GM12872 (cell line): ENCODE measurements around the gene ABHD2.

Experiments used
- CTCF ChIP-seq: IDR thresholded peaks from 3 replicates; pipeline ENCODE4 v1.5.1; 2011; ENCODE audit warnings: low read depth, mild to moderate bottlenecking, low read length, moderate library complexity; ENCODE audit not compliant: insufficient read depth

Gene ABHD2

GRCh38 chr15:89097313-89097712, 9.1 kb downstream of the ABHD2 start:
- no peak for TF ChIP-seq CTCF

GRCh38 chr15:89098281-89098680, 10.0 kb downstream of the ABHD2 start:
- TF ChIP-seq CTCF, result no peak

GRCh38 chr15:89099968-89100367, 11.7 kb downstream of the ABHD2 start:
- no peak for TF ChIP-seq CTCF

GRCh38 chr15:89101302-89102193, 13.3 kb downstream of the ABHD2 start:
- no peak for TF ChIP-seq CTCF

DNA sequence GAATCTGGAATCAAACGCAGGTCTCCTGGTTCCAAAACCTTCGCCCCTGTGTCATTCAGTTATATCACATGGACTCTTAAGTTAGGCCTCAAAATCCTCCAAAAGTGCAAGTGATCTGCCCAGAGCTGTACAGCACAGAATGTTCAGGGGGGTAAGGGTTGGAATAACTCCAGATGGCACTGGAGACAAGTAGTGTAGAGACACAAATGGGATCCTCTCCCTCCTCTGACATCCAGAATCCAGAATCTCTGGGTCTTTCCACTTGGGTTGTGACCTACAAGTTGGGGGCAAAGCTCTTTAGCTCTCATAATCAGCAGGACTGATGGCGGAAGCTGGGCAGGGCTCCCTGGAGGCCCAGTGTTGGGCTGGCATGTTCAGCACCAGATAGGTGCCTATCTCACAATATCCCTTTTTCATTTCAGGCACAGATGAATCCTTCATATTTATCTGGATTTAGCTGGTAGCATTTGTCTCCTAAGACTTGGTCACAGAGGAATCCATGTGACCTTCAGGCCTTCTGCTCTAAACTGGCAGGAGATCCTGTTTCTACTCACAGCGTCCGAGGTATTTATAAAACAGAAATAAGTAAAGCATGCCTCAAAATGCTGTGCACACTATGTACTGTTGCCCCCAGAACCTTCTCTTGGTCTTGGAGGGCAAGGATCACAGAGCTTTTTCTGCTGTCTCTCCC, 15.4 kb downstream of the ABHD2 start:
- no peak for TF ChIP-seq CTCF

DNA sequence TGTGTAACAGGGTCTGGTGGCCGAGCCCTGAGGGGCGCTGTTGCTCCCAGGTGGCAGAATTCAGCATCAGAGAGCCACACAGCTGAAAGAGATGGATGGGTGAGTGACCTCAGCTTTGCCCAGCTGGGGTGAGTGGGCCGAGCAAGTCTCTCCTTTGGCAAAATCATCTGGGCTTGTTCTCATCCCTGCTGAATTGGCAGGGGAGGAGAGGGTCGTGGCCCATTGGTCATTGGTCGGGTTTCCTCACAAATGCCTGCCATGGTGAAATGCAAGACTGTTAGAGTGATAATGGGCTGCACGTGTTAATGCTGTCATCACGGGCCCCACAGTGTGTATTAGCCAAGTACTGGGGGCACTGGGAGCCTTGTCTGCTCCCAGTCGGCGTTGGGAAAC, 15.9 kb downstream of the ABHD2 start:
- no peak for TF ChIP-seq CTCF

- no peak for TF ChIP-seq CTCF
Observed at GRCh38 chr15:89105147-89105546, 16.9 kb downstream of the ABHD2 start.
